Retinal pigment epithelial cell (primary cell): Measurements from ENCODE around the gene ZNF385B.

ENCODE experiments used
- DNase-seq: peaks from one replicate; pipeline ENCODE4 v3.0.0-alpha.2; 2010; ENCODE audit warnings: low read depth
- H3K4me3 ChIP-seq: 2 replicates; pipeline ENCODE4 v1.5.1; 2011; ENCODE audit warnings: mild to moderate bottlenecking, low read length, control low read depth, moderate library complexity
- CTCF ChIP-seq: conservative IDR thresholded peaks from 2 replicates; pipeline ENCODE4 v1.5.1; 2011; ENCODE audit warnings: low read depth, low read length, control low read depth, inconsistent platforms

ZNF385B gene

GRCh38 chr2:179612108-179612507 lies 249.3 kb downstream of the ZNF385B start:
- no peak for DNase-seq
- TF ChIP-seq CTCF, result no peak

DNA sequence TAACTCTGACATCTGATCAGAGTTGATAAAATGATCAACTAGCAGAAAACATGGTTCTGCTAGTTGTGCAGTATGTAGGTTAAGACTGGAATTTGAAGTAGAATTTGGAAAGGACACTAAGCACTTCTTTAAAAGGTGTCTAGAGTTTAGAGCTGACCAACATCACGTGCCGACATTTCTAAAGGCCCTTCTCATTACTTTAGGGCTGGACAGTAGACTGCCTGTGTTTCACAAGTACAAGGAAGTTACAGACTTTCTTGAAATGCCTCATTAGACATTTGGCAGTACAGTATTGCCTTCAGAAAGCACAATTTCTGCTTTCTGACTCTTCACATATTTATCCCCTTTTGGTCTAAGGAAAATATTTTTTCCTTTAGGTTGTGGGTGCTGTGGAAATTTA lies 255.3 kb downstream of the ZNF385B start:
- TF ChIP-seq CTCF, result no peak
- DNase-seq, result no peak
- no peak overlapping the region for H3K4me3 ChIP-seq

More at GRCh38 chr2:179612108-179612507, 249.3 kb downstream of the ZNF385B start:
- no peak overlapping the region for H3K4me3 ChIP-seq

GRCh38 chr2:179605341-179605740 lies 256.1 kb downstream of the ZNF385B start:
- DNase-seq, result no peak
- TF ChIP-seq CTCF, result no peak
- no peak overlapping the region for H3K4me3 ChIP-seq

DNA sequence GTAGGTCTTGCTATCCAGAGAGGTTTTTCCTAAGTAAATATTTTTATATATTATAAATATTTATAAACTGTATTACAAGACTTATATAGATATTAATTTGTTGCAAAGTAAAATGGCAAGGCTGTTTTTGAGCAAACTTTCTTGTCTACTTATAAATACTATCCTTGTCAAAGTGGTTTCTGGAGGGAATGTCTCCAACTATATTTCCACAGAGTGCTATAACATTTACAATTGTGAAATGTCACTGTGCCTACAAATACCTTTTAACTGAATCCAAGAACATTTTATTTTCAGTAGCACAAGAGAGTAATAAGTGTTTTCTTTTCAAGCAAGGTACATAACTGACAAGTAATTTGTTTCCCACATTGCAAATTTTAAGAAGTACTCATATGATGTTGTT lies 256.8 kb downstream of the ZNF385B start:
- DNase-seq, result no peak
- no peak overlapping the region for H3K4me3 ChIP-seq
- TF ChIP-seq CTCF, result no peak

DNA sequence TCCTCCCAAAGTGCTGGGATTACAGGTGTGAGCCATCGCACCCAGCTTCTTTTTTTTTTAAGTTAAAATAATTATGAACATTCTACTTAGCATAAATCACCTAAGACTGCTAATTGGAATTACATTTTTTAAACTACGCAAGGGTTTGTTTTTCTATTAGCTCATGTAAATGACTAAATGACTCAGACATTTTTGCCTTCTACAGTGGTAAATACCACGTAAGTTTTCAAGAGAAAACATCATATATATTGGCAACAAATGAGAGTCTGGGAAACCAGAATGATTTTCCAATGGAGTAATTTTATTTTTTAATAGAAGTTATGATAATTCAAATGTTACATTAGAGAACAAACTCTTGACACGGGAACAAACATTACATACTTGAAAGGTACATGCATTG lies 259.0 kb downstream of the ZNF385B start:
- no peak for TF ChIP-seq CTCF
- no peak overlapping the region for H3K4me3 ChIP-seq
- no peak for DNase-seq

- no peak for TF ChIP-seq CTCF
- no peak overlapping the region for H3K4me3 ChIP-seq
- DNase-seq, result peak; percentile 24
Measured at GRCh38 chr2:179596018-179596417, 265.4 kb downstream of the ZNF385B start.

DNA sequence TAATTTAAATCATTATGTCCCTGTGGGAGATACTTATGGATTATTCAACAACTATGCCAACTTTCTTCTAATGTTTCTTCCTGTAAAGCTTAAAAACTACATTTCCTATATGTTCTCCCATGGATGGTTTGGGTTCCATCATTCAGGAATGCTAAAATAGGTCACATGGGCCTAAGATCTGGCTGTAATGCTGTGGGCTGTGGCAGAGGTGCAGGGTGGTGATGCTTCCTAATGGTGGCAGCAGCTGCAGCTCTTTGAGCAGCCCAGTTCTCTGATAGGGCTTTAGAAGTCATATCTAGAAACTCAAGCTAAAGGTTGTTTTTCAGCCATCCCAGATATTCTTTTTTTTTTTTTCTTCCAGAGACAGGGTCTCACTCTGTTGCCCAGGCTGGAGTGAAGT lies 266.1 kb downstream of the ZNF385B start:
- H3K4me3 ChIP-seq, result no peak overlapping the region
- TF ChIP-seq CTCF, result no peak
- no peak for DNase-seq
